Stimulated activated CD8-positive, alpha-beta memory T cell treated with anti-CD3 and anti-CD28 coated beads, Interleukin-12 subunit alpha, Interleukin-12 subunit beta, amount 100 ng/mL, for 24 hours (primary cell): ENCODE measurements around the gene ITPR1.

ENCODE experiments used
- DNase-seq: peaks from one replicate; pipeline ENCODE4 v3.0.0-alpha.2; 2020; ENCODE audit errors: extremely low read depth

Gene ITPR1

DNA sequence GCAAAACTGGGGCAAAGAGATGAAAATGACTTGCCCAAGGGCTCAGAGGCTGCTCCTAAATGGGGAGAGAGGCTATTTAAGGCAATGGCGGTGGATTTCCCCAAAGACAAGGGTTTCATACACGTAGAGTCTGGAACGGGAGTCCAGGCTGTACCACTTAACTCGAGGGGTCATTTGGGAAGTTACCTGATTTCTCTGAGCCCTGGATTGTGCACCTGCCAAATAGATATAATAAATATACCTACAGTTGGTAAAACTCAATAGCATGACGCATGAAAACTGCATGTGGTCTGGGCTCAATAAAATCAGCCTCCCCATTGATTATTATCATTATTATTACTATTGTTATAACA, 1.3 kb upstream of the ITPR1 start:
- DNase-seq, result no peak

DNA sequence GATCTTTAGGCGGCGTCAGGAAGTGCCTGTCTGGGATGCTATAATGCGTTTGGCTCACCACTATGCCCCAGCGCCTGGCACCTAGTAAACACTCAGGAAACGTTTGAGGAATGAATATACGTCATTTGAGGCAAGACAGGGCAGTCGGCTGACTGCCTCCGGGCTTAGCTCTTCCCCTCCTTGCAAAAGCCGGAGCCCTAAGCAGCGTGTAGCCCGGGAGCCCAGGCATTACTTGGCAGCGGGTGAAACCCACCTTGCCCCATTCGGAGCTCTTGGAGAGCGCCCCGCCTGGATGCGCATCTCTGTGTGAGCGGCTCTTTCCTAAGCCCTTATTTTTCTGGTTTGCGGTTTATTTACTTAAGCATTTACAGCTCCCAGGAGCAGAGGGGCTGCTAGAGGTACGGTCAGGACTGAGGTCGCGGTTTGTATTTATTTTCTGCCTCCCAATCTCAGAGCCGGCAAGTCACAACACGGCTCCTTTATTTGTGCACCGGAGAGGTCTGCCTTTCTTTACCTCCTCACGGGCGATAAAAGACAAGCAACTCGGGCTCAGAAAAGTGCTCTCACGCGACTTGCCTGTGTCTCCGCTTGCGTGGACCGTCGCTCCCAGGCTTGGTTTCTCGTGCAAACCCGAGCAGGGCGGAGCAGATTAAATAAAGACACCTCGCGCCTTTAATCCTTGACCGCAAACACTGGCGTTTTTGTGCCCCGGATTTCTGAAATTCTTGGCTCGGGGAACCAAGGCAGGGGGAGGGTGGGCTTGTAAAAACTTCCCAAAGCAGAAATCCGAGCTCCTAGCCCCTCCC, 737 bp upstream of the ITPR1 start:
- no peak for DNase-seq

DNA sequence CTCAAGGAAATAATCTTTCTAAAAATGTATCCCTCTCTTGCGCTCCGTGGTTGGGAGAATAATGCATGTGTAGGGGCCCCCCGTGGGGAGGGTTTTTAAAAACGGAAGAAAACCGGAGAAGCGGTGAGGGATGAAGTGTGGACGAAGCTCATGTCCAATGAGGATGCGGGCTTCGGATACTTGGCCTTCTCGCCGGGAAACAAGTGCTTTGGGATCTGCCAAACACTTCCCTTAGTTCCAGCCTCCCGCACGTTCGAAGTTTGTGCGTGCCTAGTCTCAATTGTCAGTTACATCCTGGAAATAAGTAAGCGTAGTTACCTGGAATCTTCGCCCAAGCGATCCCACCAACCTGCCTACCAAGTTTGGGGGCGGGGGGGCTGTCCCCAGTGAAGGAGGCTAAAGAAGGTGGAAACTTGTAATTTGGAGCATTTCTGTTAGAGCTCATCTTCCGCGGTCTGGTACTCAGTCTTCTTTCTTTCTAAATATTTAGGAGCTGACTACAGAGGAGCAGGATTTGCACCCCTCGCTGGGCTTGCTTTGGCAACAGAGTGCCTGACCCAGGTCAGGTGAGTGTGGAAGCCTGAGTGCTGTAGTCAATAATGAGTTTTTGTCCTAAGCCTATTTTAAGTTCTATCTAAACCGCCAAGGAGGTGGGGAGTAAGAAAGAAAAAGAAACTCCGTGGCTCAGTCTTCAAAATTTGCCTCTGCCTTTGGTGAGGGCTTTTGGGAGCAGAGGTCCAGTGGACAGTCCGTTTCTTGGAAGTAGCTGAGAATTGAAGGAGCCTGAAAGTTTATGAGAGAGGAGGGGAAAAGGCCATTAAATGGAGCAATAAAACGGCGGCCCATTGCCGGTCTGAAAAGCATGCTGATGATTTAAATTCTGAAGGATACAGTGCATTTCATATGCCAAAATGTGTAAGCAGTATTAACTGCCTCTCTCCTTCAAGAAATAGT, 1.1 kb downstream of the ITPR1 start:
- DNase-seq, result no peak

DNA sequence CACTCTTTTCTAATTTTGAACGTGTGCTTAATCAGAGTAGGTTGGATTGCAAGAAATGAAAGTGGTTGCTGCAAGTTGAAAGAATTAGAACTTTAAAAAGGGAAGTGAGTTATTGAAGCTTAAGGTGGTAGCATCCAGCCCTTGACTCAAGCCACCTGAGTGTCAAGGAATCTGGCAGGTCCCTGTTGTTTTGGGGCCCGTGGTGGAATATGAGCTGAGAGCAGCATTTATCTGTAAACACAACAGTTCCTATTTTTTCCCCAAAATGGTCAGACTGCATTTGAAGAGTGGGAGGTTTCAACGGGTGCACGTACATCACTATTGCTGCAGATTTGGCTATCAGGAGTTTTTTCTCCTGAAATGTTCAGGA, 1.7 kb downstream of the ITPR1 start:
- no peak for DNase-seq

DNA sequence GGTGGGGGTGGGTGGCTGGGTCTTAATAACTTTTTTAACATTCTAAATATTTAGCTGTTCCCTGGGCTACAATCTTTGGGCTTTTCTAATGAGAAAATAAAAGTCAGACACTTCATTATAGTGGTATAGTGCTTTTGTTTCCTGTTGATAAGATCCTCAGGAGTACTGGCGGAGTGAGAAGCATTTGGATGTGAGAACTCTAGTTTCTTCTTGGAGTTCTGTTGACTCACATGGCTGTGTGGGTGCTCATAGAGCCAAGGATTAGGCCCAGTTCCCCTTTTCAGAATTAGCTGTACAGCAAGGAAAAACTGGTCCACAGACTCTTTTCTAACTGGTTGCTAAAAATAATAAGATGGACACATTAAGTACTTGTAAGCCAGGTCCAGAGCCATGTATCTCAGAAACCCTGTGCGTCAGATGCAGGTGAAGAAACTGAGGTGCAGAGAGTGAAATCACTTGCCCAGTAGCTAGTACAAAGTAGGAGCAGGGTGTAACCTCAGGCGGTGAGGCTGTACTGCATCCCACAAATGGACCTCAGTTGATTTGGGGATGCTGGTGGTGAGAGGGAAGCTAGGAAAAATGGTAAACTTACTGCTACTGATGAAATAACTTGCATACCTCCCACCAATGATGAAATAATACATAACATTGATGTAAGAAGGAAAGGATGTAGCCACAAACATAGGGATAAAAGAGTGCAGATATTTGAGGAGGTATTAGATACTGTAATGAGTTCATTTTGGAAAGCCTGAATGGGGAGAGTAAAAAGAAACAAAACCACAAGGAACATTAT, 2.3 kb downstream of the ITPR1 start:
- DNase-seq, result no peak

DNA sequence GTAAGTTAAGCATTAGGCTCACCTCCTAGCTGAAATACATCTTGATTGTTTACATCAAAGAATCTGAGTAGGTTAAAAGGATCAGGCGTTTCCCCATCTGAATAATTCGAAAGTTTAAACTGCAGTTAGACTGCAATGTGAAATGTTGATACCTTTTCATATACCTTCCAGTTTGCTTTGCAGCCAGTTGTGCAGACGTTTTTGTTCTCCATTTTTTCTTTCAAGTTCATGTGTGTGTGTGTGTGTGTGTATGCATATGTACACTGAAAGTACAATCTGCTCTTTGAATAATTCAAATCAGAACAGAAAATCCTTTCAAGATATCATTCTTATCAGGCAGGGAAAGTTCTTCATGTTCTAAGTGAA, 2.9 kb downstream of the ITPR1 start:
- DNase-seq, result no peak

DNA sequence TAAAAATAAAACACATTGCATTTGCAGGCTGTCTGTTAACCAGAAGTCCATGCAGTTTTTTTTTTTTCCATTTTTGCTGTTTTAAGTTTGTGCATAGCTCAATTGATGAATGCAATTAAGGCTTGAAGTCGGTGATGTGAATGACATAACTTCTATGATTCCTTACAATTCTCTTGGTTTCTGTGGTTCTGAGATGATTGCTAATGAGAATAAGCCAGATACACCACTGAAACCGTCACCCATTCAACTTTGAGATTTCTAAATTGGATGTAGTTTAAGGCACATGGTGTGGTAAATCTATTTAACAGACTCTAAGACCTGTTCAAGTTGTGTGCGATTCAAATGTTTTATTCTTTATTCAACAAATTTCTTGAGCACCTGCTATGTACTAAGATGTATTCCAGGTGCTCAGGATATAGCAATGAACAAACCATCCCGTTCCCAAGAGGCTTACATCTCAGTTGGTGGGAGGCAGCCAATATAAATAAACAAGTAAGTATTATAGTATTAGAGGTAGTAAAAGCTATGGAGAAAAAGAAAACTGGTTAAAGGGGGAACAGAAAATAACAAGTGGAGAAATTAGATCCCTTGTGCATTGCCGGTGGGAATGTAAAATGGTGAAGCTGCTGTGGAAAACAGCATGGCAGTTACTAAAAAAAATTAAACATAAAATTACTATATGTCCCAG, 4.0 kb downstream of the ITPR1 start:
- no peak for DNase-seq

DNA sequence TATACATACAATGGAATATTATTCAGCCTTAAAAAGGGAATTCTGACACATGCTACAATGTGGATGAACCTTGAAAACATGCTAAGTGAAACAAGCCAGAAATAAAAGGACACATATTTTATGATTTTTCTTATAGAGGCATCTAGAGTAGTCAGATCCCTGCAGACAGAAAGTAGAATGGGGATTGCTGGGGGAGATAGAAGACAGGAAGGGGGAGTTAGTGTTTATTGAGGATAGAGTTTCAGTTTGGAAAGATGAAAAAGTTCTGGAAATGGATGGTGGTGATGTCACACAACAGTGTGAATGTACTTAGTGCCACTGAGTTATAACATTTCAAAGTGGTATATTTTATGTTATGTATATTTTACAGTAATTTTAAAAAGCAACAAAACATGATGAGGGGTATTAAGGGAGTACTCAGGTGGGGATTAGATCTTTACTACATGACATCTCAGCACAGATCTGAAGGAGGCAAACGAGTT, 4.7 kb downstream of the ITPR1 start:
- DNase-seq, result no peak

DNA sequence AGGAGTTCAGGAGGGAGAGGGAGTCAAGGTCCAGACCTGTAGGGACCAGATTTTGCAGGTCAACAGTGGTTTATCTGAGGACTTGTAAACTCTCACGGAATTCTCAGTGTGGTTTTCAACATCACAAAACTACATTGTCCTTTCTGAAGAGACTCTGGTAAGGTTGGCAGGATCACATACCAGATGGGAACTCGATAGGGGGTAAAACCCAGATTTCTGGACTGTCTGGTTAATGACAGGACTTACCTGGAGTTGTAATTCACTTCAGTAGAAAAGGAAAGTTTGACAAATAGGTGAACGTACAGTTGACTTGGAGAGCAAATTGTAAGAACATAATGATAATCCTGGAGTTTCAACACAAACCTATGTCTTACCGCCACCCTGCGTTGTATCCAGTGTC, 5.3 kb downstream of the ITPR1 start:
- DNase-seq, result no peak

DNA sequence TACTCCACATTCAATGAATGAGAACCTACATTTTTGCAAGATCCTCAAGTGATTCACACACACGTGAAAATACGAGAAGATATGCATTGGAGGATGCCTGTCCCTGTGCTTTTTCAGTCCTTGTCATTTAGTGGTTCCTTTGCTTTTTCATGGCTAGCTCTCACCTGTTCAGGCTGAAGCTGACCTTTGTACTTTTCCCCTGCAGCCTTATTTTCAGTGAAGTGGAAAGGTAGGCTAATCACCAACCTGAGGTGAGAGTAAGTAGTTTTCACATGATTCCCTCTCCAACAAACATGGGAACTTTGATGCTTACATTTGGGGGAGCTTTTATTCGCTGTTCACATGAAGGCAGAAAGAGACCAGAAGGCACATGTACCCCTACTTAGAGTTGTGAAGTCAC, 8.3 kb downstream of the ITPR1 start:
- DNase-seq, result no peak

DNA sequence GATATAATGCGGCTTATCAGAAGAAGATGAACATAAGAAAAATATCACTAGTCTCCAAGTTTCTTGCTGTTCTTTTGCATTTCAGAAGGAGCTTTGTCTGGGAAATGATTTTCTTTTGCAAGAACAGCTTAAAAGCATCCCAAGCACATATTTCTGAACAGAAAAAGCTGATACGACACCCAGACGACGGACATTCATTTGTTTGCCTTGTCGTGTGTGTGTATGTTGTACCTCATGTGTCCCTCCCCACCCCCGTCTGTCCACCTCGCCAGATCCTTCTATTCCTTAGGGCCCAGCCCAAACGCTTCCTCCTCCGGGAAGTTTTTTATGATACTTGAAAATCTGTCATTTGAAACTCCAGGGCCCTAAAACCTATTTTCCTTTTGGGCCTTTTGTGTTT, 8.8 kb downstream of the ITPR1 start:
- no peak for DNase-seq

DNA sequence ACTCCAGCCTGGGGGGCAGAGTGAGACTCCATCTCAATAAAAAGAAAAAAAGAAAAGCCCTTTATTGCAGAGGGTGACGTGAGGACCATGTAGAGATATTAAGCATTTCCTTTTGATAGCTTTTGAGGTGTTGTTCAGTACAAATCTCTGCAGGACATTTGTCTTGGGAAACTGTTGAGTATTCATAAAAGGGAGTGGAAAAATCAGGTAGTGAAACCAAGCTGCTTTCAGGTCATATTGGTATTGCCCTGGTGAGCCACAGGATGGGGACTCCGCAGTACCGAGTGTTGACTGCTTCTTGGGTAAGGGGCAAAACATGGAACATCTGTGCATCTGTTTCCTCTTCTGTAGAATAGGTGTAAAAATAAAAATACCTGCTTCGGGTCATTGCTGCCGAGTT, 9.9 kb downstream of the ITPR1 start:
- DNase-seq, result no peak

DNA sequence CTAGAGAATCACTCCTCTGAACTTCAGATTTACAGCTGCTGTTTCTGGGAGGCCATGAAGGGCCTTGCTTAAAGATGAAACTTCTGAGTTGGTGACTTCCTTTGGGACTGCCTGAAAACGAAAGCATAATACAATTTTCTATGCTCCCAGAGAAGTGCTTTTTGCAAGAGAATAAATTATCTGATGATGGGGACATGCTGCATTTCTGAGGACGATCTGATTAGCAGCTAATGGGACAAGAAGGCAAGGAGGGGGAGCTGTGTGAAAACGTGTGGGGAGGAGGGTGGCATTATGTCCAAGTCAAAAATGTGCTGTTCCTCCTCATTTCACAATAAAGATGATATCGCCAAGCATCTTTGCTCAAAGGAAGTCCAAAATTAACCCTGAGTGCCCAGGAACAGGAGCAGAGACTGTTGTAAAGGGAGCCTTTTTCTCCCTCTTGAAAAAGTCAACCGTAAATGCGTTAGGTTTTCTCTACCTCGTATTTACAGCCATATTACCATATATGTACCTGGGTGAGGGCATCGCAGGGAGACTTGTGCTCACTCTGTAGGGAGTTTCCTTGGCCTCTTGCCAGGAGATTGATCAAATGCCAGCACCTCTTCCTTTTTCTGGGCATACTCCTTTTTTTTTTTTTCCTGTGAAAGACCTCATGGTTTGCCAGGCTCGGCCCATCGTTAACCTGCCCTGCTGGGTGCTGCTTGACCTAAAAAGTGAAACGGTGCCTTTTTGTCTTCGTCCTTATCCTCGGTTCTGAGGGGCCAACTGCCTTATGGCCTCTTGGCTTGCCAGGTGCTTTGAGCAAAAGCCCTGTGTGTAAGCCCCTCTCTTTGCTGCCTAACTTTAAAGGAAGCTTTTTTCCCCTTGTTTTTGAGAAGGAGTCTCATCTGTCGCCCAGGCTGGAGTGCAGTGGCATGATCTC, 11.5 kb downstream of the ITPR1 start:
- no peak for DNase-seq

DNA sequence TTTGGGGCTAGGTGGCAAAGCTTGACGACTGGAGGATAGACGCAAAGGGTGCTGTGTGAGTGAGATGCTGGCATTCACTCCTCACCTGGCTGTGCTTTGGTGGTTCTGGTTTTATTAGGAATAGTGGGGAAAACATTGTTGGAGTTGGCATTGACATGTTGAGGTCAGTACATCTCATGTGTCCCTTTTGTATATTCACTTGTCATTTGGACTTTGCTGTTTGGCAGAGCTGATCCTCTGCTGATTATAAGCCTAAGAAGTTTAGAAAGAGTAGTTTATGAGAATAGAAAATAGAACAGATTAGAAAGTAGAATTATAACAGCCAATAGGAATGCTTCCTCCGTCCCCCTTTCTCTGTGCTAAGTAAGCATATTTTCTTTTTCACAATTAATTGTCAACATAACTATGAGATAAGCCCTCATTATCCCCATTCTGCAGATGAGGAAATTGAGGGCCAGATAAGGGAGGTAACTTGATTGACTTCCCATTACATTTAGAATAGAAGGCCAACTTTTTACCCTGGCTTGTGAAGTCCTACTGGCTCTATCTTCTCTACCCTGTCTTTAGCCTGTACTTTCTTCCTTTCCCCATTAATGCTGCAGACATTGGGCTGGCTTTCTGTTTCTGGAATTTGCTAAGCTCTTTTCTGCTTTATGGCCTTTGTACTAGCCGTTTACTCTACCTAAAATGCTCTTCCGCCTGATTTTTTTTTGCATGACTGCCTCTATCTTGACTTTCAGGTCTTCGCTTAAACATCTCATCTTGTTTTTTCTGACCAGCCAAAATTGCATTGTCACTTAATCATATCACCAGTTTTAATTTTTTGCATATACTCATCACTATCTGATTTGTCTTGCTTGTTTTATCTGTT, 12.8 kb downstream of the ITPR1 start:
- DNase-seq, result no peak

DNA sequence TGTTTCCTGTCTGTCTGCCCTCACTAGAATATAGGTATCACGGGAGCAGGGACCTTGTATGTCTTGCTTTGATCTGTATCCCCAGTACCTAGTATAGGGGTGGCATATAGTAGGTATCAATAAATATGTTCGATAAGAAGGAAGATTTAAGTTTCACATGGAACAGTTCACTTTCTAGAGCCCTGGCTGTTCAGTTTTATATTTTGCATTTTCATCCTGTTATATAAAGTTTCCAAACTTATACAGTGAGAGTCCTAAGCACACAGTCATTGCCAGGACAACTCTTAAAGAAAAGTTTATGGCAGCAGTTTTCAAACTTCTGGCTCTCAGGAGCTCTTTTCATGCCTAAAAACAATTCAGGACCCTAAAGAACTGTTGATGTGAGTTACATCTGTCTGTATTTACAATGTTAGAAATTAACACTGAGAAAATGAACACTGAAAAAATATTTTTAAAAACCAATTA, 13.4 kb downstream of the ITPR1 start:
- DNase-seq, result no peak

DNA sequence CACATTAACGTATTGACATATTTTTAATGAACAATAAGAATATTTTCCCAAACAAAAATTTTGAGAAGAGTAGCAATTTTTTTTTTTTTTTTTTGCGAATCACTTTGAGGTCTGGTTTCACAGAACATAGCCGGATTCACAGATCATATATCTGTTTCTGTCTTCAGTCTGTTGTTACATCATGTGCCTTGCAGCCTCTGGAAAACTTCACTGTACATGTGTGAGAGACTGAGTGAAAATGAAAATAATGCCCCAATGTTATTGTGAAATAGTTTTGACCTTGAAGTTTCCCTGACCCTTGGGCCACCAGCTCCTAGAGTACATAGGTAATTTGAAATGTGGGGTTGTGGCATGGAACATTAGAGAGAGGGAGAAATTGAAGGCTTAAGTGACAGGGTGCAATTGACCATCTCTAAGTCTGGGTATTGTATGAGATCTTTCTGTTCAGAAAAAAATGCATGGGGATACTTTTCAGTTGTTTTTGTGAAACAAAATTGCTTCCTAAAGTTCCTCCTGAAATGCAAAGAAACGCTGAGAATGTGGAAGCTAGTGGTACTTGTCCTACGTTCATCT, 14.0 kb downstream of the ITPR1 start:
- no peak for DNase-seq

DNA sequence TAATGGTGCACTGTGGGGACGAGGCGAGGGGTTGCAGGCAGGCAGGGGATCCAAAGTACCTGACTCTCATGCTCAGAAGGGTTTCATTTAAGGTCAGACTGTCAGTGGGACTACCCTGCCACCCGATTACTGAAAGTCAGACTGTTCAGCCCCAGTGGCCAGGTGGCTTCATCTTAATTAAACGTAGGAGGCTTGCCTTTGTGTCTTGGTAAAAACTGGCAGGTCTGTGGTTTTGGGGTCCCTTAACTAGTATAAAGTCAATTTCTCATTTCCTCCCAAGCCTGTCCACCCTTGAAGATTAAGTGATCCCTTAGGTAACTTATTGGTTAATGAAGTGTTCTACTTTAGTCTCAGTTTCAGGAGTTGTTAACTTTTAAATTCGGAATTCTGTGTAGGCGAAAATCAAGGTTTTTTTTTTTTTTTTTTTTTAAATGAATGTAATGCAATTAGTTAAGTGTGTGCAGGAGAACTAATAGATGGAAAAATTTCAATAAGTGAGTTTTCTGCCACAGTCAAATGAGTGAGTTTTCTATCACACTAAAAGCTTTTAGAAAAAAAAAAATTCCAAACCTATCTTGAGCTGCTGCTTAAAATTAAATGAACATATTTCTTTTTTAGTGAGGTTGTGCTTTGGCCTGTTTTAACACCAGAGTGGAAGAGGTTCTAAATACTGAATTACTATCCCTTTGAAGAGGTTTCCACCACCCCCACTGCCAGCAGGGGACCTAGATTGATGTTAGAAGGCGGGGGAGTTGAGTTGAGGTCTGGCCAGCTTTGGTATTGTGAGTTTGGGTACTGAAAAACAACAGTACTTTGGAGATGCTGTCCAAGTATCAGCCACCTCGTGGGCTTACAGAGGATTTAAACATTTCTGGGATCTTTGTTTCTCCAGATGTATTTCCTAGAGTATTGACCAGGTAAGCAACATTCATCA, 15.2 kb downstream of the ITPR1 start:
- no peak for DNase-seq

DNA sequence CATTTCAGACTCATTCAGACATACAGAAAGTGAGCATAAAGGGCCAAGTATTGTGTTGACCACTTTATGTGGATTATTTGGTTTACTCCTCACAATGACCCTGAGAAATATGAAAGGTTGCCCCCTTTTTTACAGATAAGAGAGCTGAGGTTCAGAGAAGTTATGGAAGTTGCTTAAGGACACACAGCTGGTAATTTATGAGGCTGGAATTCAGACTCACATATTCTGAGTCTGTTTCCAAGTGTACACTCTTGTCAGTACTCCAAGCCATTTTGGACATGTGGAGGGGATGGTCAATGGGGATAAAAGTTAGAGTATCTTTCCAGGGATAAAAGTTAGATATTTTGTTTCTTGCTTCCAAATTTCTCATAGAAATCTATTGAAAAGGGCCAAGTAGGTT, 15.9 kb downstream of the ITPR1 start:
- no peak for DNase-seq
